NB4 (cell line): ENCODE measurements around the gene ZBTB11.
"Not testable (repeated sequence)": the region's sequence is repeated elsewhere in the genome, so short reads cannot be mapped to it uniquely, and the experiment has no call there.

ENCODE experiments used
- DNase-seq: peaks from one replicate; pipeline ENCODE4 v3.0.0; 2010; ENCODE audit warnings: low read depth
- H3K4me3 ChIP-seq: one replicate; pipeline ENCODE4 v1.5.1; 2011; ENCODE audit warnings: mild to moderate bottlenecking, low read depth, low read length, moderate library complexity
- CTCF ChIP-seq: IDR thresholded peaks from one replicate; pipeline ENCODE4 v1.5.1; 2012; ENCODE audit warnings: low read depth, low read length
- MYC ChIP-seq: IDR thresholded peaks from 2 replicates; pipeline ENCODE4 v1.6.1; 2011; ENCODE audit warnings: low read depth, low read length
- POLR2A ChIP-seq: IDR thresholded peaks from 2 replicates; pipeline ENCODE4 v1.6.1; 2011; ENCODE audit warnings: mild to moderate bottlenecking; ENCODE audit not compliant: insufficient read length; ENCODE audit errors: extremely low read depth
- TF ChIP-seq, protein P1 (sequence below): IDR thresholded peaks from 2 replicates; pipeline ENCODE4 v1.6.1; 2011; ENCODE audit warnings: low read depth, low read length

Gene ZBTB11

DNA sequence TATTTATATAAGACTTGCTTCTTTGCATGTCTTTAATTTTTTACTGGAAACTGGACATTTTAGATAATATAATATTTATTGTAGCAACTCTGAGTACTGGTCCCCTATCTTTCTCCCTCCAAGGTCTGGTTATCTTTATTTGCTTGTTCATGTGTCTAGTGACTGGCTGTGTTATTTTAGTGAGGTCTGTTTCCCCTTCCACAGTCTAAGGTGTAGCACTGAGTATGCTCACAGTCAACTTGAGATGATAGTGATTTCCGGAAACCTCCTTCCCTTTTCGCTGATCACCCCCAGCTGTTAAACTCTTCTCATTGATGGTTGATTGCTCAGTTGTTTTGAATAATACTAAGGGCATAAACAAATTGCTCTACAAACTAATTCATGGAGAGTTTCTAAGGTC, 65.9 kb downstream of the ZBTB11 start:
- TF ChIP-seq CTCF (no peak), POLR2A (no peak), MYC (no peak)
- TF ChIP-seq, protein P1, sequence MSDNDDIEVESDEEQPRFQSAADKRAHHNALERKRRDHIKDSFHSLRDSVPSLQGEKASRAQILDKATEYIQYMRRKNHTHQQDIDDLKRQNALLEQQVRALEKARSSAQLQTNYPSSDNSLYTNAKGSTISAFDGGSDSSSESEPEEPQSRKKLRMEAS, result no peak
- H3K4me3 ChIP-seq, result no peak overlapping the region
- DNase-seq, result no peak

DNA sequence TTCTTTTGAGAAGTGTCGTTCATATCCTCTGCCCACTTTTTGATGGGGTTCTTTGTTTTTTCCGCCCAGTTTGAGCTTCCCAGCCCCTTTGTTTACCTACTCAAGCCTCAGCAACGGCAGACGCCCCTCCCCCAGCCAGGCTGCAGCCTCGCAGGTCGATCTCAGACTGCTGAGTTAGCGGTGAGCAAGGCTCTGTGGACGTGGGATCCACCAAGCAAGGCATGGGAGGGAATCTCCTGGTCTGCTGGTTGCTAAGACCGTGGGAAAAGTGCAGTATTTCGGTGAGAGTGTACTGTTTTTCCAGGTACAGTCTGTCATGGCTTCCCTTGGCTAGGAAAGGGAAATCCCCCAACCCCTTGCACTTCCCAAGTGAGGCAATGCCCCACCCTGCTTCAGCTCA, 71.5 kb downstream of the ZBTB11 start:
- H3K4me3 ChIP-seq, DNase-seq: not testable (repeated sequence)

GRCh38 chr3:101603184-101603583, 73.7 kb downstream of the ZBTB11 start:
- TF ChIP-seq, protein P1, result no peak
- TF ChIP-seq CTCF (no peak), POLR2A (no peak), MYC (no peak)
- H3K4me3 ChIP-seq, result no peak overlapping the region
- DNase-seq, result no peak

- TF ChIP-seq, protein P1, result no peak
- no peak for TF ChIP-seq CTCF
- TF ChIP-seq MYC, result no peak
- TF ChIP-seq POLR2A, result no peak
- no peak for DNase-seq
- no peak overlapping the region for H3K4me3 ChIP-seq
Observed at GRCh38 chr3:101602731-101603130, 74.2 kb downstream of the ZBTB11 start.
